Right lobe of liver (tissue), 6 donors: ENCODE measurements around the gene WDFY3. TPM values are rescaled to one million over a fixed set of nuclear protein-coding genes. Genes with fewer than 3 reads are reported as not detected.

Experiments
- ATAC-seq, 4 donors: fragments of 200-7000 bp; cut with Tn5 transposase; one replicate each; pipeline ENCODE4 v1.9.1; 2020; ENCODE audit warnings: mild to moderate bottlenecking in 4 of 4, moderate library complexity in 4 of 4
- DNase-seq, 3 donors: peaks; one replicate each; pipeline ENCODE4 v3.0.0-alpha.2; 2020
- H3K27ac ChIP-seq, 3 donors: fragments of 200-600 bp; one replicate each; pipeline ENCODE4 v1.8.0; 2022
- H3K27me3 ChIP-seq, 2 donors: fragments of 200-600 bp; one replicate each; pipeline ENCODE4 v1.8.0; 2022
- H3K36me3 ChIP-seq, 4 donors: fragments of 200-600 bp; sonication (generic) in 1 of 4; one replicate each; pipeline versions ENCODE4 v1.5.1 to v1.8.0; 2017 to 2022; ENCODE audit warnings: control low read depth in 1 of 4
- H3K4me1 ChIP-seq, 4 donors: fragments of 200-600 bp; sonication (generic) in 1 of 4; one replicate each; pipeline versions ENCODE4 v1.5.1 to v1.8.0; 2017 to 2022; ENCODE audit warnings: control low read depth in 1 of 4
- H3K4me3 ChIP-seq, 3 donors: fragments of 200-600 bp; one replicate each; pipeline ENCODE4 v1.8.0; 2022
- H3K9me3 ChIP-seq, 4 donors: fragments of 200-600 bp; sonication (generic) in 1 of 4; one replicate each; pipeline versions ENCODE4 v1.5.1 to v1.8.0; 2017 to 2022; ENCODE audit warnings: control low read depth in 1 of 4
- CTCF ChIP-seq, 4 donors: fragments of 200-600 bp in 3 of 4; fragments of 450-650 bp in 1 of 4; IDR thresholded peaks; one replicate each; pipeline versions ENCODE4 v1.5.1 to v1.8.0; 2016 to 2022; ENCODE audit warnings: antibody characterized with exemption in 4 of 4, mild to moderate bottlenecking in 2 of 4
- POLR2A ChIP-seq: fragments of 450-650 bp; IDR thresholded peaks from one replicate; pipeline ENCODE4 v1.6.1; 2017; ENCODE audit warnings: antibody characterized with exemption, mild to moderate bottlenecking
- WGBS: methylation state at CpG from one replicate; pipeline ENCODE4 v1.1.6; 2018; ENCODE audit warnings: low coverage, low lambda C conversion rate; ENCODE audit not compliant: insufficient coverage; ENCODE audit errors: missing lambda C conversion rate; 5-methylcytosine and 5-hydroxymethylcytosine counted together
- intact Hi-C, 2 donors: fragments of 100-400 bp; cut with DNase I; formaldehyde crosslinking; loops; one replicate each; pipeline versions ENCODE4 v1.11.2 to v1.14.1; 2022
- small RNA-seq, 2 experiments: library from RNA; depleted of rRNA; stranded (forward); fragments of <200 nt; gene quantifications; one replicate each; pipeline ENCODE3, GENCODE V24; 2016
- total RNA-seq, 6 experiments: library from RNA; depleted of rRNA in 2 of 6; stranded (reverse); fragments of >200 nt in 2 of 6; fragmentation: NEBNext Ultra II Directional in 3 of 6; extraction: Animal tissue kit (Norgen Biotek cat#: 25700) in 3 of 6; gene quantifications; one replicate each; pipeline versions ENCODE4 v1.1.0 to v1.2.4, GENCODE V29; 2016 to 2023
- donor health status: DM: no; HTN: yes; CAD: no.
- donor health status: DM: no; HTN: no; CAD: no.
- donor health status: DM: no; HTN: no; CAD: no.
- donor health status: DM: no; HTN: yes; CAD: no.
- donor health status: DM: no; HTN: yes; CAD: no.

The WDFY3 gene
- total RNA-seq, 6 experiments from 2014 or later, result 18.8 to 36.5 (median 25.9) TPM

- no peak for DNase-seq
- H3K27ac ChIP-seq, result no peak overlapping the region
- H3K27me3 ChIP-seq, result no peaks in the 10 kb centered on the region
- TF ChIP-seq POLR2A, result no peak
- TF ChIP-seq CTCF (IDR thresholded peaks at IDR 0.05), result no peak
- H3K4me1 ChIP-seq, result no peaks in the 10 kb centered on the region
- intact Hi-C loops, result no loop called here
- H3K4me3 ChIP-seq, result no peak overlapping the region
- H3K36me3 ChIP-seq, result no peaks in the 10 kb centered on the region
- H3K9me3 ChIP-seq, result no peaks in the 10 kb centered on the region
- ATAC-seq, result no peak
- 48% methylated on average over 3 of the region's 3 CpGs for WGBS
Observed at GRCh38 chr4:84631573-84631972, 334.9 kb downstream of the WDFY3 start.

- no peak for DNase-seq
- intact Hi-C loops, result no loop called here
- H3K4me3 ChIP-seq, result no peak overlapping the region
Observed at GRCh38 chr4:84626673-84627072, 339.8 kb downstream of the WDFY3 start.

GRCh38 chr4:84623661-84624060 lies 342.8 kb downstream of the WDFY3 start:
- ATAC-seq, result no peak
- Histone ChIP-seq H3K27ac (no peak overlapping the region), H3K9me3 (no peaks in the 10 kb centered on the region), H3K4me3 (no peak overlapping the region), H3K4me1 (no peaks in the 10 kb centered on the region), H3K27me3 (no peaks in the 10 kb centered on the region), H3K36me3 (no peaks in the 10 kb centered on the region)
- TF ChIP-seq CTCF (IDR thresholded peaks at IDR 0.05), result no peak
- TF ChIP-seq POLR2A, result no peak
- no peak for DNase-seq
- WGBS, result 96% methylated on average over 8 of the region's 11 CpGs
- intact Hi-C loops, result no loop called here

More at GRCh38 chr4:84626673-84627072, 339.8 kb downstream of the WDFY3 start:
- ATAC-seq, result no peak
- WGBS, result 80% methylated on average over 5 of the region's 5 CpGs
- H3K9me3 ChIP-seq, result no peaks in the 10 kb centered on the region
- H3K36me3 ChIP-seq, result no peaks in the 10 kb centered on the region
- H3K27me3 ChIP-seq, result no peaks in the 10 kb centered on the region
- no peak overlapping the region for H3K27ac ChIP-seq
- no peak for TF ChIP-seq POLR2A
- no peak for TF ChIP-seq CTCF (IDR thresholded peaks at IDR 0.05)
- no peaks in the 10 kb centered on the region for H3K4me1 ChIP-seq

- no peak for ATAC-seq
Observed at GRCh38 chr4:84622959-84623358, 343.5 kb downstream of the WDFY3 start.

More at GRCh38 chr4:84622959-84623358, 343.5 kb downstream of the WDFY3 start:
- no peak overlapping the region for H3K27ac ChIP-seq
- no peaks in the 10 kb centered on the region for H3K27me3 ChIP-seq
- no peak overlapping the region for H3K4me3 ChIP-seq
- DNase-seq, result no peak
- TF ChIP-seq CTCF (IDR thresholded peaks at IDR 0.05), result no peak
- no peak for TF ChIP-seq POLR2A
- intact Hi-C loops, result no loop called here
- no peaks in the 10 kb centered on the region for H3K9me3 ChIP-seq
- H3K4me1 ChIP-seq, result no peaks in the 10 kb centered on the region
- no peaks in the 10 kb centered on the region for H3K36me3 ChIP-seq
- 67% methylated on average over 1 of the region's 1 CpG for WGBS

Small RNA genes lying within 50 kb of the gene (small RNA-seq; reads per million reads assigned to genes)
- gene RN7SL552P (0 reads per million in 2 experiments), gene RNU6-469P (0 reads per million in 2 experiments)
